ENCODE data around the gene ZNF541.
"Not testable (repeated sequence)": the region's sequence is repeated elsewhere in the genome, so short reads cannot be mapped to it uniquely, and the experiment has no call there.

Gene ZNF541

GRCh38 chr19:47601180-47601904, 28.4 kb upstream of the ZNF541 start:
- DNase-seq (ENCODE audit: low read depth in 3 of 3, low spot score in 1 of 3), result no peak

GRCh38 chr19:47600246-47601179, 27.6 kb upstream of the ZNF541 start:
- DNase-seq (ENCODE audit: low read depth in 3 of 3, low spot score in 1 of 3), result peak; percentile 98 to 99 (median 98)

GRCh38 chr19:47599671-47600245, 26.8 kb upstream of the ZNF541 start:
- DNase-seq (ENCODE audit: low read depth in 3 of 3, low spot score in 1 of 3), result not testable (repeated sequence)

GRCh38 chr19:47598407-47599349, 25.7 kb upstream of the ZNF541 start:
- DNase-seq (ENCODE audit: low read depth in 3 of 3, low spot score in 1 of 3), result no peak

- DNase-seq (ENCODE audit: low read depth in 3 of 3, low spot score in 1 of 3), result no peak
Measured at GRCh38 chr19:47595944-47596343, 23.0 kb upstream of the ZNF541 start.

- no peak for DNase-seq (ENCODE audit: low read depth in 3 of 3, low spot score in 1 of 3)
Measured at GRCh38 chr19:47593860-47594259, 20.9 kb upstream of the ZNF541 start.

- DNase-seq (ENCODE audit: low read depth in 3 of 3, low spot score in 1 of 3), result no peak
Measured at GRCh38 chr19:47589824-47590223, 16.9 kb upstream of the ZNF541 start.

- DNase-seq (ENCODE audit: low read depth in 3 of 3, low spot score in 1 of 3), result no peak
Measured at GRCh38 chr19:47587295-47587694, 14.3 kb upstream of the ZNF541 start.

- not testable (repeated sequence) for DNase-seq (ENCODE audit: low read depth in 3 of 3, low spot score in 1 of 3)
Measured at GRCh38 chr19:47583161-47583560, 10.2 kb upstream of the ZNF541 start.

- DNase-seq (ENCODE audit: low read depth in 3 of 3, low spot score in 1 of 3), result no peak
Measured at GRCh38 chr19:47582320-47582909, 9.5 kb upstream of the ZNF541 start.

- DNase-seq (ENCODE audit: low read depth in 3 of 3, low spot score in 1 of 3), result no peak
Measured at GRCh38 chr19:47581605-47582319, 8.8 kb upstream of the ZNF541 start.

- no peak for DNase-seq (ENCODE audit: low read depth in 3 of 3, low spot score in 1 of 3)
Measured at GRCh38 chr19:47580397-47580796, 7.4 kb upstream of the ZNF541 start.

GRCh38 chr19:47572635-47573034, 313 bp downstream of the ZNF541 start:
- DNase-seq (ENCODE audit: low read depth in 3 of 3, low spot score in 1 of 3), result no peak

GRCh38 chr19:47569331-47569730, 3.6 kb downstream of the ZNF541 start:
- DNase-seq (ENCODE audit: low read depth in 3 of 3, low spot score in 1 of 3), result no peak

- DNase-seq (ENCODE audit: low read depth in 3 of 3, low spot score in 1 of 3), result no peak
Measured at GRCh38 chr19:47564081-47564480, 8.9 kb downstream of the ZNF541 start.

GRCh38 chr19:47561440-47562057, 11.4 kb downstream of the ZNF541 start:
- no peak for DNase-seq (ENCODE audit: low read depth in 3 of 3, low spot score in 1 of 3)

GRCh38 chr19:47560999-47561398, 11.9 kb downstream of the ZNF541 start:
- no peak for DNase-seq (ENCODE audit: low read depth in 3 of 3, low spot score in 1 of 3)

- DNase-seq (ENCODE audit: low read depth in 3 of 3, low spot score in 1 of 3), result no peak
Measured at GRCh38 chr19:47550129-47550528, 22.8 kb downstream of the ZNF541 start.

GRCh38 chr19:47549261-47549862, 23.6 kb downstream of the ZNF541 start:
- no peak for DNase-seq (ENCODE audit: low read depth in 3 of 3, low spot score in 1 of 3)

Data from stimulated activated CD4-positive, alpha-beta T cell treated with anti-CD3 and anti-CD28 coated beads, TNF-alpha, amount 100 ng/mL, for 1 hour (primary cell).